GM10266 (cell line): Measurements from ENCODE around the gene CACNA2D2.

ENCODE experiments used
- DNase-seq: peaks from one replicate; pipeline ENCODE4 v3.0.0; 2012; ENCODE audit errors: extremely low spot score
- CTCF ChIP-seq: IDR thresholded peaks from 2 replicates; pipeline ENCODE4 v1.5.1; 2012; ENCODE audit warnings: mild to moderate bottlenecking, low read depth; ENCODE audit not compliant: control insufficient read depth, insufficient read depth; ENCODE audit errors: missing control alignments

Gene CACNA2D2

GRCh38 chr3:50341996-50342650 is 161.3 kb downstream of the CACNA2D2 start:
- no peak for TF ChIP-seq CTCF
- no peak for DNase-seq

DNA sequence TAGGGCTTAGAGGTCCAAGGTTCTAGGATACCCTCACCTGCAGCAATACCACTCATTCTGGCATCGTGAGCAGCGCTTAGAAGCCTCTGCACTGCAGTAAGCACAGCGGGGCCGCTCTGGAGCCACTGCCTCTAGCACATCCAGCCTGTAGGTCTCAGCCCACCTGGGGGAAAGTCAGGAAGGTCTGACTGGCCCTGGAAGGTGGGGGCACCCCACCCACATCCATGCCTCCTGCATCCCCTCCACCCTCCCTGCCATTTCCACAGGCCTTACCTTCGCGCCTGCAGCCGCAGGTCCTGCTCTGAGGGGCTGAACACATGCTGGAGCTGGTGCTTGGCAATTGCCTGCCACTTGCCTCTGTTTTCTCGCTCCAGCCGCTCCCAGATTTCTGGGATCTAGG is 161.9 kb downstream of the CACNA2D2 start:
- no peak for TF ChIP-seq CTCF
- DNase-seq = no peak

- DNase-seq = peak; percentile 80
- TF ChIP-seq CTCF = no peak
These were observed 162.7 kb downstream of the CACNA2D2 start, which contains the start of gene RASSF1 for GRCh38 chr3:50340448-50341329. RASSF1 (minus strand) TSS chr3:50340836; CDS start chr3:50340805, 31 bp downstream.

GRCh38 chr3:50340147-50340447 is 163.3 kb downstream of the CACNA2D2 start:
- DNase-seq = no peak
- no peak for TF ChIP-seq CTCF

DNA sequence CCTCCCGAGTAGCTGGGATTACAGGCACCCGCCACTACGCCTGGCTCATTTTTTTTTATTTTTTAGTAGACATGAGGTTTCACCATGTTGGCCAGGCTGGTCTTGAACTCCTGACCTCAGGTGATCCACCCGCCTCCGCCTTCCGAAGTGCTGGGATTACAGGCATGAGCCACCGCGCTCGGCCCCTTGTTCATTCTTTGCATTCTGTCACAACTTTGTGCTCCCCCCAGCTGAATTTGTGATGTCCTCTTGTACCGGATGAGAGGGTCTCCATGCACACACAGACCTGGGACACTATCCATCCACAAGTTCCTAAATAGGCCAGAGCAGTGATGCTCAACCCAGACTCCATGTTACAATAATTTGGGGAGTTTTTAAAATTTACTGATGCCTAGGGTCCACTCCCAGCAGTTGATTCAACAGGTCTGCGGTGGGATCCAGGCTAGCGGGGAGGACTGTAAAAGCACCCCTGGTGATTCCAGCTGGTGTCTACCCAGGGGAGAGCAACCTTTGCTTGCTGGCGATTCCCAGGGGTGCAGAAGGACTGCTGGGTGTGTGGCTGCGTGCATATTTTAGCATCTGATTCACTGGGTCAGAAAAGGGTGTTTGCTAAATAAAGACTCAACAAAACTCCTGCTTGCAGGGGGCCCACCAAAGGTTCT is 163.8 kb downstream of the CACNA2D2 start:
- no peak for DNase-seq
- no peak for TF ChIP-seq CTCF

- DNase-seq = no peak
- no peak for TF ChIP-seq CTCF
These were observed 164.5 kb downstream of the CACNA2D2 start for GRCh38 chr3:50338965-50339364.
